Measurements from ENCODE around the gene MED12. TPM values are rescaled to one million over a fixed set of nuclear protein-coding genes. Genes with fewer than 3 reads are reported as not detected.
"Not testable (repeated sequence)": the region's sequence is repeated elsewhere in the genome, so short reads cannot be mapped to it uniquely, and the experiment has no call there.

MED12 gene
- total RNA-seq, 1 experiment from 2014 or later, result 10.8 TPM

GRCh38 chrX:71154196-71154595 is 35.8 kb downstream of the MED12 start:
- in situ Hi-C loops (cut with HindIII; ENCODE audit: low sequenced_read_pairs), result no loop called here
- DNase-seq (ENCODE audit: low spot score), result no peak

DNA sequence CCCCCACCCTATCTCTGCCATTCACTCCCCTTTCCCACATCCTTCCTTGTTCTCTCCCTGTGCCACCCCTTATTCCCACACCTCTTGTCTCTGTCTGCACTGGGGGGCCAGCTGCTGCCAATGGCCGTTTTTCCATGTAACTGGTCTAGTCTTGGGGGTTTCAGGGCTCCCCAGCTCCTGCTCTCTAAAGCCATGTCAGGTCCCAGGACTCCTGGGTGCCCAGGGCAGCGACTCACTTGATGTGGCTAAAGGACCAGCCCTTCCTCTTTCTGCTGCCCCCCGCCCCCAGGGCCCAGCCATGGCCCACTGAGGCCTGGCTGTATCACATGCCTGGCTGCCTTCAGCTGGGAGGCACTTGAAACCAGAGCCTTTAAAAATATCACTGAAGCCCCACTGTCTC is 36.2 kb downstream of the MED12 start:
- DNase-seq (ENCODE audit: low spot score), result no peak
- in situ Hi-C loops (cut with HindIII; ENCODE audit: low sequenced_read_pairs), result no loop called here

DNA sequence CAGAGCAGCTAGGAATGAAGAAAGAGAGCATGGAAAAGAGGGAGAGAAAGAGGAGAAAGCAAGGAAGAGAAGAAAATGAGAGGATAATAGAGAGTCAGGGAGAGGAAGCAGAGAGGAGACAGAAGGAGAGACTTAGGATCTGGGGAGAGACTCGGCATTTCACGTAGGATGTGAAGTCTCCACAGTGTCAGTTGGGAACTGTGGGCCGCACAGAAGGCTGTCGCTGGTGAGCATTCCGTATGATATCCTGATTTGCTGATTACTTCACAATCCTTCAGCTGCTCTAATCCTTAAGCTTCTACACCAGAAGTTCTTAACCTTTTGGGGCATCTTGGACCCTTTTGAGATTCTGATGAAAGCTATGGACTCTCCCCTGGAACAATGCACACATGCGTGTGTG is 40.2 kb downstream of the MED12 start:
- no peak for DNase-seq (ENCODE audit: low spot score)
- in situ Hi-C loops (cut with HindIII; ENCODE audit: low sequenced_read_pairs), result no loop called here

GRCh38 chrX:71159335-71159734 is 40.9 kb downstream of the MED12 start:
- in situ Hi-C loops (cut with HindIII; ENCODE audit: low sequenced_read_pairs), result no loop called here
- no peak for DNase-seq (ENCODE audit: low spot score)

GRCh38 chrX:71160475-71160874 is 42.1 kb downstream of the MED12 start:
- no peak for DNase-seq (ENCODE audit: low spot score)
- in situ Hi-C loops (cut with HindIII; ENCODE audit: low sequenced_read_pairs), result no loop called here

GRCh38 chrX:71162981-71163380 is 44.6 kb downstream of the MED12 start:
- DNase-seq (ENCODE audit: low spot score), result peak; percentile 33
- in situ Hi-C loops (cut with HindIII; ENCODE audit: low sequenced_read_pairs), result no loop called here

GRCh38 chrX:71164071-71164470 is 45.7 kb downstream of the MED12 start:
- no peak for DNase-seq (ENCODE audit: low spot score)
- in situ Hi-C loops (cut with HindIII; ENCODE audit: low sequenced_read_pairs), result no loop called here

DNA sequence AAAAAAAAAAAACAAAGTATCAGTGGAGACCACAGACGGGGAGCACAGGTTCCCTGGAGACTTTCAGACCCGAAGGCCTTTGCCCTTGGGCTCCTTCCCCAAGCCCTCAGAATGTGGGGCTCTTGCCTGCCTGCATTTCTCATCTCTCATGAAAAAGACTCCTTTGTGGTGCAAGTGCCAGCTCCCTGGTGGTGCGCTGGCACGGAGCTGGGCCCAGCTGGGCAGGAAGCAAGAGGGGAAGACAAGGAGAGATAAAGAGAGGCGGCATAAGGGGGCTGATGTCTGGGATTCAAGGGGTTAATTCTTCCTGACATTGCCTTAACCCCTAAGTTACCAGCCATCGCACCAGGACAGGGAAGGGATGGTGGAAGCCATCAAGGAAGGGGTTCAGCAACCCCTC is 48.1 kb downstream of the MED12 start:
- in situ Hi-C loops (cut with HindIII; ENCODE audit: low sequenced_read_pairs), result no loop called here
- peak; percentile 21 for DNase-seq (ENCODE audit: low spot score)

DNA sequence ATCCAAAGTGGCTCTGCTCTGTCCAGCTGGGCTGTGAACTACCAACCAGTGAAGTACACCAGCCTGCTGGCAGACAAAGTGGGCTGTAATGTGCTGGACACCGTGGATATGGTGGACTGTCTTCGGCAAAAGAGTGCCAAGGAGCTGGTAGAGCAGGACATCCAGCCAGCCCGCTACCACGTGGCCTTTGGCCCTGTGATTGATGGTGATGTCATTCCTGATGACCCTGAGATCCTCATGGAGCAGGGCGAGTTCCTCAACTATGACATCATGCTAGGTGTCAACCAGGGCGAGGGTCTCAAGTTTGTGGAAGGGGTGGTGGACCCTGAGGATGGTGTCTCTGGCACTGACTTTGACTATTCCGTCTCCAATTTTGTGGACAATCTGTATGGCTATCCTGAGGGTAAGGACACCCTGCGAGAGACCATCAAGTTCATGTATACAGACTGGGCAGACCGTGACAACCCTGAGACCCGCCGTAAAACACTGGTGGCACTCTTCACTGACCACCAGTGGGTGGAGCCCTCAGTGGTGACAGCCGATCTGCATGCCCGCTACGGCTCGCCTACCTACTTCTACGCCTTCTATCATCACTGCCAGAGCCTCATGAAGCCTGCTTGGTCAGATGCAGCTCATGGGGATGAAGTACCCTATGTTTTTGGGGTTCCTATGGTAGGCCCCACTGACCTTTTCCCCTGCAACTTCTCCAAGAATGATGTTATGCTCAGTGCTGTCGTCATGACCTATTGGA is 48.8 kb downstream of the MED12 start:
- in situ Hi-C loops (cut with HindIII; ENCODE audit: low sequenced_read_pairs), result no loop called here
- no peak for DNase-seq (ENCODE audit: low spot score)

DNA sequence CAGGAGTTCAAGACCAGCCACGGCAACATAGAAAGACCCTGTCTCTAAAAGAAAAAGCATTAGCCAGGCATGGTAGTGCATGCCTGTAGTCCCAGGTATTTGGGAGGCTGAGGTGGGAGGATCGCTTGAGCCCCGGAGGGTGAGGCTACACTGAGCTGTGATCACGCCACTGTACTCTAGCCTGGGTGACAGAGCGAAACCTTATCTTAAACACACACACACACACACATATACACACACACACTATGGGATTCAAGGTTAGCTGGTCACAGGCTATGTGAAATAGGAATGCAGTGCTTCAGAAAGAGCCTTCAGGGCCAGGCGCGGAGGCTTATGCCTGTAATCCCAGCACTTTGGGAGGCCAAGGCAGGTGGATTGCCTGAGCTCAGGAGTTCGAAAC is 49.7 kb downstream of the MED12 start:
- DNase-seq (ENCODE audit: low spot score), result no peak
- in situ Hi-C loops (cut with HindIII; ENCODE audit: low sequenced_read_pairs), result no loop called here

DNA sequence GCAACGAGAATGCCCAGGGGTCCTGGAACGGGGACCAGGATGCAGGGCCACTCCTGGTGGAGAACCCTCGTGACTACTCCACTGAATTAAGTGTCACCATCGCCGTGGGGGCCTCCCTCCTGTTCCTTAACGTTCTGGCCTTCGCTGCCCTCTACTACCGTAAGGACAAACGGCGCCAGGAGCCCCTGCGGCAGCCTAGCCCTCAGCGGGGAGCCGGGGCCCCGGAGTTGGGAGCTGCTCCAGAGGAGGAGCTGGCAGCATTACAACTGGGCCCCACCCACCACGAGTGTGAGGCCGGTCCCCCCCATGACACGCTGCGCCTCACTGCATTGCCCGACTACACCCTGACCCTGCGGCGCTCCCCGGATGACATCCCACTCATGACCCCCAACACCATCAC is 51.2 kb downstream of the MED12 start:
- in situ Hi-C loops (cut with HindIII; ENCODE audit: low sequenced_read_pairs), result no loop called here
- DNase-seq (ENCODE audit: low spot score), result no peak

DNA sequence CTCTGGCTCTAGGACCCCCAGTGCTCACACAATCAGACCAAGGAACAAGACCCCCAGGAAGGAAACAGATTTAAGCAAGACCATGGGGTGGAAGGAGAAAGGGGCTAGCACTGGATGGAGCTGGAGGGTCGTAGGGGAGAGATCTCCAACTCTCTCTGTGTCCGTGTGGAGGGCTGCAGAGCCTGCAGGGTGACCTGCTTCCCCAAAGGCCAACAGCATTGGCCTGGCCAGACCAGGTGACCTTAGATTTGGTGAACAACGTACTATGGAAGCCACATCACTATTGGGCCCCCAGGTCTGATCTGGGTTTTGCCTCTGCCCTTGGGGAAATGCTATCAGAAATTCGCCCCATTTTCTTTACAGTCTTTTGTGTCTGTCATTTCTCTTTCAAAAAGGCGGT is 52.3 kb downstream of the MED12 start:
- no peak for DNase-seq (ENCODE audit: low spot score)
- in situ Hi-C loops (cut with HindIII; ENCODE audit: low sequenced_read_pairs), result no loop called here

DNA sequence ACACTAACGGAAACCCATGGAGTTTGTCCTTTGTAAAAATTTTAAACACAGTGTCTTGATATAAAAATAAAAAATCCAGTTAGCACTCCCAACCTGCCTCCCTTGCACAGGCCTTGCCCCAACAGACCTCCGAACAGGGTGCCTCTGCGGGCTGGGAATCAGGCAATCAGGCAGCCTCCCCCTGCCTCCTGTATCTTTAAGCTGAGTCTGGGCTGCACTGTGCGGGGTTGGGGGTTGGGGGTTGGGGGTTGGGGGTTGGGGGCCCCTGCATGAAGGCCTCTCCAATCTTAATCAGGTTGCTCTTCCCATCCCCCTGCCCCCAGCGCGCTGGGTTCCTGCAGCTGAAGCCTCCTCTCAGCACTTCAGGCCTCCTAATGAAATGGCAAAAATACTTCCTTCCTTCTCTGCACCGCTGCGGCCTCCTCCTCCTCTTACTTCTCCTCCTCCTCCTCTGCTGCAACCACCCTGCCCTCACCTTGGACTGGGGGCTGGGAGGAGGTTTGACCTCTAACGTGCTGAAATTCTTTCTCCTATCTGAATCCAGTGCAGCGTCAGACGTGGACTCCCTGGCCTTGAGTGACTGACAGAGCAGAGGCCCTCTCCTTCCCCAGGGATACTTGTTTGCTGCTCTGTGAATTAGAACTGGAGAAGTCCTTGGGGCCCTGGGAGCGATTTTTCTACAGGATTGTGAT is 52.9 kb downstream of the MED12 start:
- in situ Hi-C loops (cut with HindIII; ENCODE audit: low sequenced_read_pairs), result no loop called here
- no peak for DNase-seq (ENCODE audit: low spot score)

DNA sequence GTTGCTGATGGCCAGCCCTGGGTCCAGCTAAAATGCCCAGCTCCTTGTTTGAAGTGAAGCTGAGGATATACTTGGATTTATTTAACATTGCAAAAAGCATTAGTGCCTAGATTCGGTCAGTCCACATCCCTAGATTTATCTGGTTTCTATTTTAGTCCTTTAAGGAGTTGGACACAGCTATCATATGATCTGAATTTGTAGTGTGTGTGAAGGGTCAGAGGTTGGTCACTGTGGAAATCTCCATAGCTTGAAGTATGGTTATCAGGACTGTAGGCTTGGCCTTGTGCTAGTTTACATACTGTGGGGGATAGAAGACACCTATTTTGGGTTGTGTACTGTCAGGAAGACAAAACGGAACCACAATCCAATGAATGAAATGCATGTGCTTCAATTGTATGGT is 55.0 kb downstream of the MED12 start:
- in situ Hi-C loops (cut with HindIII; ENCODE audit: low sequenced_read_pairs), result no loop called here
- DNase-seq (ENCODE audit: low spot score), result no peak

GRCh38 chrX:71174795-71175194 is 56.4 kb downstream of the MED12 start:
- no peak for DNase-seq (ENCODE audit: low spot score)
- in situ Hi-C loops (cut with HindIII; ENCODE audit: low sequenced_read_pairs), result no loop called here

- in situ Hi-C loops (cut with HindIII; ENCODE audit: low sequenced_read_pairs), result no loop called here
- DNase-seq (ENCODE audit: low spot score), result no peak
These were observed 57.1 kb downstream of the MED12 start for GRCh38 chrX:71175531-71175930.

DNA sequence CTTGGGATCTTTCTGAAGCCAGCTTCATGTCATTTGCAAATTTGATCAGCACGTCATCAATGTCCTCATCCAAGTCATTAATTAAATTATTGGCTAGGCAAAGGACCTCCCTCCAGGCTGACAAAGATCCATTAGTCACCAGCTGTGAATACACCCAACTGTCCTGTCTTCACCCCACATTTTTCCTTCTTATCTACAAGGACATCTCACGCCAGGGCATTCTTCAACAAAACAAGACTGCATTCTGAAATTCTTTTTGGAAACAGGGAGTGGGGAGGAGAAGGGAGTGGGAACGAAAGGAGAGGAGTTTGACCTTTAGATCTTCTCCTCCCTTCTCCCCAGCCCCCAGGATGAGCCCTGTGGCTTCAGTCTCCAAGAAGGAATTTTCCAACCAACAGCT is 58.9 kb downstream of the MED12 start:
- no peak for DNase-seq (ENCODE audit: low spot score)
- in situ Hi-C loops (cut with HindIII; ENCODE audit: low sequenced_read_pairs), result no loop called here

DNA sequence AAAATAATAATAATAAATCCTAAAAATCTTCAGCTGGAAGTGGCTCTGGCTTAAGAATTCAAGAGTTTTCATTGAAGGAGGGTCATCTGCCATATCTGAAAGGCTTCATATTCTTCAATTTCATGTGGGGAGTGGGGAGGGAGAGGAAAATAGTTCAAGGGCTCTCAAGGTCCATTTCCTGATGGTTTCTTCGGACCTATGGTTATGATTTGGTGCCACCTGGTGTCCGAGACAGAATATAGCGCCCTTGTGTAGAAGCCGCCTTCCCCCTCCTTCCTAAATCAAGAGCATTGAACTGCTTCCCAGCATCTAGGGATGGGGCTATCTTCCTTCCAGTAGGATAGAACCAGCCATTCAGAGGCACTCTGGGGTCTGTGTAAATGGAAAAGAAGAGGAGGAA is 60.5 kb downstream of the MED12 start:
- peak; percentile 77 for DNase-seq (ENCODE audit: low spot score)
- in situ Hi-C loops (cut with HindIII; ENCODE audit: low sequenced_read_pairs), result no loop called here

GRCh38 chrX:71180579-71181265 is 62.3 kb downstream of the MED12 start:
- in situ Hi-C loops (cut with HindIII; ENCODE audit: low sequenced_read_pairs); DNase-seq (ENCODE audit: low spot score): not testable (repeated sequence)

DNA sequence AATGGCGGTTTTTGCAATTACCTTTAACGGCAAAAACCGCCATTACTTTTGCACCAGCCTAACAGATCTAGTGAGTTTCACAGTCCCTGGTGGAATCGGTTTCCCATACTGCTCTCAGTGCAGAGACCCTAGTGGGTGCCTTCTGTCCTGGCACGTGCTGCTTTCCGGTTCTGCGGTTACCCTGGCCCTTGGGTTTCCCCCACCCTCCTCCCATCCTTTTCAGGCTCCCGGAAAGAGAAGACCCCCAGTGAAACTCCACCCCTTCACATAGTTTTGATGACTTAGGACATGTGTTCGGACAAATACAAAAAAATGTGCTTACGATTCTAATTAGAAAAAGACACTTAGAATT is 63.1 kb downstream of the MED12 start:
- DNase-seq (ENCODE audit: low spot score), result no peak
- in situ Hi-C loops (cut with HindIII; ENCODE audit: low sequenced_read_pairs), result no loop called here

All from G401 (cell line).